PC-9 (cell line): ENCODE measurements around the gene PNCK.

Experiments used
- EZH2 ChIP-seq: fragments of 200-600 bp; sonication (generic); IDR thresholded peaks from 2 replicates; pipeline ENCODE4 v1.8.0; 2017; ENCODE audit warnings: antibody characterized with exemption, low read depth
- TF ChIP-seq, protein P1 (sequence below): fragments of 200-600 bp; sonication (generic); conservative IDR thresholded peaks from 2 replicates; pipeline ENCODE4 v1.6.1; 2017; ENCODE audit warnings: mixed run types, antibody characterized with exemption, mild to moderate bottlenecking, moderate library complexity

DNA sequence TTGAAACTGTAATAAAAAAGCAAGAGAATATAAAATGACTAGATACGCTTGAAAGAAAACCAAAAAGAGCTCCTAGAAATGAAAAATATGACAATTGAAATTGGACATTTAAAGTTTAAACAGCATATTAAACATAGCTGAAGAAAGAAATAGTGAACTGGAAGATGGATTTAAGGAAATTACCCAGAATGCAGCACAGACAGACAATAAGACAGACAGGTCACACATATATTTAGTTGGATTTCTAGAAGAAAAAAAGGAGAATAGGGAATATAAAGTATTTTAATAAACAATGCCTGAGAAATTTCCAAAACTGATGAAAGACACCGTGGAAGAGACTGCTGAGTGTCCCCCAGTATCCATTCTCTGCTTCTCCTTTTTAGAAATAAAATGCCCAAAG is 20.1 kb downstream of the PNCK start:
- TF ChIP-seq, protein P1, sequence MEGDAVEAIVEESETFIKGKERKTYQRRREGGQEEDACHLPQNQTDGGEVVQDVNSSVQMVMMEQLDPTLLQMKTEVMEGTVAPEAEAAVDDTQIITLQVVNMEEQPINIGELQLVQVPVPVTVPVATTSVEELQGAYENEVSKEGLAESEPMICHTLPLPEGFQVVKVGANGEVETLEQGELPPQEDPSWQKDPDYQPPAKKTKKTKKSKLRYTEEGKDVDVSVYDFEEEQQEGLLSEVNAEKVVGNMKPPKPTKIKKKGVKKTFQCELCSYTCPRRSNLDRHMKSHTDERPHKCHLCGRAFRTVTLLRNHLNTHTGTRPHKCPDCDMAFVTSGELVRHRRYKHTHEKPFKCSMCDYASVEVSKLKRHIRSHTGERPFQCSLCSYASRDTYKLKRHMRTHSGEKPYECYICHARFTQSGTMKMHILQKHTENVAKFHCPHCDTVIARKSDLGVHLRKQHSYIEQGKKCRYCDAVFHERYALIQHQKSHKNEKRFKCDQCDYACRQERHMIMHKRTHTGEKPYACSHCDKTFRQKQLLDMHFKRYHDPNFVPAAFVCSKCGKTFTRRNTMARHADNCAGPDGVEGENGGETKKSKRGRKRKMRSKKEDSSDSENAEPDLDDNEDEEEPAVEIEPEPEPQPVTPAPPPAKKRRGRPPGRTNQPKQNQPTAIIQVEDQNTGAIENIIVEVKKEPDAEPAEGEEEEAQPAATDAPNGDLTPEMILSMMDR = no peak
- TF ChIP-seq EZH2 = no peak
